Activated T-cell treated with anti-CD3 and anti-CD28 coated beads, Interleukin-2, amount 50 U/mL, for 4 hours (primary cell): ENCODE results near the gene SECISBP2L. TPM values are rescaled to one million over a fixed set of nuclear protein-coding genes. Genes with fewer than 3 reads are reported as not detected.
A peak's percentile ranks its signal among the peaks of the same experiment; 100 is the strongest.
"Not testable (repeated sequence)": the region's sequence is repeated elsewhere in the genome, so short reads cannot be mapped to it uniquely, and the experiment has no call there.

Experiments used
- ATAC-seq, 2 donors: fragments of 200-7000 bp; cut with Tn5 transposase; one replicate each; pipeline ENCODE4 v1.10.0; 2021
- DNase-seq: peaks from one replicate; pipeline ENCODE4 v3.0.0-alpha.2; 2020
- H3K27me3 Mint-ChIP-seq: one replicate; pipeline ENCODE4 v1.8.0; 2021; ENCODE audit warnings: low read depth, mixed read lengths
- H3K36me3 Mint-ChIP-seq: one replicate; pipeline ENCODE4 v1.8.0; 2022; ENCODE audit warnings: mixed read lengths; ENCODE audit not compliant: insufficient read depth
- H3K4me1 Mint-ChIP-seq: one replicate; pipeline ENCODE4 v1.8.0; 2021; ENCODE audit warnings: low read depth, mixed read lengths
- H3K4me3 Mint-ChIP-seq: one replicate; pipeline ENCODE4 v1.8.0; 2021; ENCODE audit warnings: mild to moderate bottlenecking, moderate library complexity, mixed read lengths
- H3K9me3 Mint-ChIP-seq: one replicate; pipeline ENCODE4 v1.8.0; 2021; ENCODE audit warnings: mixed read lengths
- total RNA-seq, 3 donors: library from RNA; stranded (reverse); gene quantifications; one replicate each; pipeline ENCODE4 v1.2.1, GENCODE V29; 2021

SECISBP2L gene, protein sequence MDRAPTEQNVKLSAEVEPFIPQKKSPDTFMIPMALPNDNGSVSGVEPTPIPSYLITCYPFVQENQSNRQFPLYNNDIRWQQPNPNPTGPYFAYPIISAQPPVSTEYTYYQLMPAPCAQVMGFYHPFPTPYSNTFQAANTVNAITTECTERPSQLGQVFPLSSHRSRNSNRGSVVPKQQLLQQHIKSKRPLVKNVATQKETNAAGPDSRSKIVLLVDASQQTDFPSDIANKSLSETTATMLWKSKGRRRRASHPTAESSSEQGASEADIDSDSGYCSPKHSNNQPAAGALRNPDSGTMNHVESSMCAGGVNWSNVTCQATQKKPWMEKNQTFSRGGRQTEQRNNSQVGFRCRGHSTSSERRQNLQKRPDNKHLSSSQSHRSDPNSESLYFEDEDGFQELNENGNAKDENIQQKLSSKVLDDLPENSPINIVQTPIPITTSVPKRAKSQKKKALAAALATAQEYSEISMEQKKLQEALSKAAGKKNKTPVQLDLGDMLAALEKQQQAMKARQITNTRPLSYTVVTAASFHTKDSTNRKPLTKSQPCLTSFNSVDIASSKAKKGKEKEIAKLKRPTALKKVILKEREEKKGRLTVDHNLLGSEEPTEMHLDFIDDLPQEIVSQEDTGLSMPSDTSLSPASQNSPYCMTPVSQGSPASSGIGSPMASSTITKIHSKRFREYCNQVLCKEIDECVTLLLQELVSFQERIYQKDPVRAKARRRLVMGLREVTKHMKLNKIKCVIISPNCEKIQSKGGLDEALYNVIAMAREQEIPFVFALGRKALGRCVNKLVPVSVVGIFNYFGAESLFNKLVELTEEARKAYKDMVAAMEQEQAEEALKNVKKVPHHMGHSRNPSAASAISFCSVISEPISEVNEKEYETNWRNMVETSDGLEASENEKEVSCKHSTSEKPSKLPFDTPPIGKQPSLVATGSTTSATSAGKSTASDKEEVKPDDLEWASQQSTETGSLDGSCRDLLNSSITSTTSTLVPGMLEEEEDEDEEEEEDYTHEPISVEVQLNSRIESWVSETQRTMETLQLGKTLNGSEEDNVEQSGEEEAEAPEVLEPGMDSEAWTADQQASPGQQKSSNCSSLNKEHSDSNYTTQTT
- 10 to 100 TPM; 14.9 to 21.6 (median 18.8) TPM for total RNA-seq

GRCh38 chr15:49046220-49047102 lies at the start of gene SECISBP2L:
Gene SECISBP2L (minus strand): TSS chr15:49046446. CDS start chr15:49046299, 147 bp downstream.
- ATAC-seq (peak; percentile 92 to 93), DNase-seq (peak; percentile 80)
- Mint-ChIP-seq H3K36me3 (no peaks in the 10 kb centered on the region), H3K4me3 (peak within 1 kb of the TSS; percentile 93), H3K9me3 (no peaks in the 10 kb centered on the region), H3K4me1 (peaks cover 30% of the 10 kb centered on the region), H3K27me3 (no peaks in the 10 kb centered on the region)

DNA sequence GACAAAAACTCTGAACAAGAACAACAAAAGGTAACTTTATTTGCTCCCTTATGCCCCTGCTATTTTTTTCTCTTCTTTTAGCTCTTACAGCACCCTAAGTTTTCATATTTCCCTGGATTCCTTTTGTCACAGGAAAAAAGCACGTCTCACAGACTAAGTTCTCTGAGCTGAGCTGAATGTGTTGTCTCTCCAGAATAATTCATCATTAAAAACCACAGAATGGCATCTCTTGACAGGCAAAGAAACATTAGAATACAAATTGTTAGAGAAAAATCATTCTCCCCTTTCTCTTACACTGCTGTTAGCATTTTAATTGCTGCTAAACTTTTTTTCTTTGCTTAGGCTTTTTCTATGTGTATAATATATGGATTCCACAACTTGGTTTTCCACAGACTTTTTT lies 48.7 kb upstream of the SECISBP2L start:
- H3K36me3 Mint-ChIP-seq: peaks cover 5% of the 10 kb centered on the region
- H3K27me3 Mint-ChIP-seq: no peaks in the 10 kb centered on the region
- H3K4me3 Mint-ChIP-seq: no peak overlapping the region
- ATAC-seq (no peak), DNase-seq (no peak)
- no peaks in the 10 kb centered on the region for H3K9me3 Mint-ChIP-seq
- no peaks in the 10 kb centered on the region for H3K4me1 Mint-ChIP-seq

DNA sequence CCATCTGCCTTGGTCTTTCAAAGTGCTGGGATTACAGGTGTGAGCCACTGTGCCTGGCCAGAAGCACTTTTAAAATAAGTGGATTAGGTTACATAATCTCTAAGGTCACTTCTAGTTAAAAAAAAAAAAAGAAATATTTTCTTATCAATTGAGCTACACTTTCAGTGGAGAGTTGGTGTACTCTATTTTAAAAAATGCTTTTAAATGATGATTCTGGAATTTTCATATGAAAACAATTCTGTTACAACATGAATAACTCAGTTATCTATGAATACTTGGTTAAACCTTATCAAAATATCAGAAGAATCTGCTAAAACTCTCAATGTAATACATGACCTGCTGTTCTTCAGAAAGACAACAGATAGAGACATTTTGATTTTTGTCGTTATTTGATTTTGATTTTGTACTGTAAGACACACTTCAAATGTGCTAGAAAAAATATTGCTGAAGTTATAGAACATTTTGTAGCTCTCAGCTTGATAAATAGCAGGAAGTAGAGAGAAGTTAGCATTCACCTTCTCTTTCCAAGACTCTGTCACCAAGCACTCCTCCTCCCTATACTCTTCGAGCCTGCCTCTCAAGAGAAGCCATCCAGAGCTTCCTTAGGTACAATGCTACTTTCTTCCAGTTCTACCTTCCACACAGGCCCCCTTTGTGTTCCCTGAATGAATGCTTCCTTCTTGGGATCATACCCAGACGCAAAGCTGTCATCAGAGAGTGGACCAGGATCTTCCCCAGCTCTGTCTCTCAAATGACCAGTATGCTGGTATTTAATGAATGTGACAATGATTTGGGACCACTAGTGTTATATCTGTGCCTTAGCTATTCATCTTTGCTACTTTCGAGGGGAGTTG lies 47.2 kb upstream of the SECISBP2L start:
- no peak overlapping the region for H3K4me3 Mint-ChIP-seq
- no peak for DNase-seq
- H3K4me1 Mint-ChIP-seq: no peaks in the 10 kb centered on the region
- H3K9me3 Mint-ChIP-seq: no peaks in the 10 kb centered on the region
- ATAC-seq: no peak
- peaks cover 3% of the 10 kb centered on the region for H3K36me3 Mint-ChIP-seq
- no peaks in the 10 kb centered on the region for H3K27me3 Mint-ChIP-seq

- Mint-ChIP-seq H3K36me3 (no peaks in the 10 kb centered on the region), H3K9me3 (no peaks in the 10 kb centered on the region)
- no peak for DNase-seq
These were observed 42.8 kb upstream of the SECISBP2L start for GRCh38 chr15:49088996-49089395.

DNA sequence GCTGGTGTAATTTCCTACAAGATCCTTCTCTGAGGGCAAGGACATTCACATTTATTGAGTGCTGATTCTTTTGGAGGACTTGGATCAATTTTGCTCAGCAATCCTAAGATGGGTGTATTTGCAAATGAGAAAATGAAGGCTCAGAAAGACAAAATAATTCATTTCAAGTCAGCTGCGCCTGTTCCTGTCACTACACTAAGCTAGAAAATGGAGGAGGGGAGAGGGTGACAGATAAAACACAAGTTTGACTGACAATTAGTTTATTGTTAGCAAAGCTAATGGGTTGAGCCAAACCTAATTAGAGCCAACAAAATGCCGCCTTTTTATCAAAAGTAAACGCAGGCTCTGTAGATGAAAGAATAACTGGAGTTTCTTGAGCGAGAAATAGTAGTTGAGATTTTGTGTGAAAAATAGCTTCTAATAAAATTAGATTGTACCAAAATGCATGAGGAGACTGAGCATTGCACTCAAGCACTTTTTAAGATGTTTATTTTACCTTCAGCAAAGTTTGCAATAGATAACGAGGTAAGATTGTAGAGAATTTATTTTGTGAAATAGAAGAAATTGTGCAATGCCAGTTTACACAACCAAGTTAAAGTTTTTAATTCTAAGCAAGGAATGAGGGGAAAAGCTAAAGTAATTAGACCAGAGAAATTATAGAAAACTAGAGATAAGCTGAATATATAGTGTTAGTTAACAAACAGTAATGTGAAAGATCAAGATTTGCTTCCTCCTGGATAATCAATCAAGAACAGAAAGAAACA lies 39.6 kb upstream of the SECISBP2L start:
- Mint-ChIP-seq H3K36me3 (no peaks in the 10 kb centered on the region), H3K9me3 (no peaks in the 10 kb centered on the region), H3K4me1 (no peaks in the 10 kb centered on the region), H3K4me3 (no peak overlapping the region), H3K27me3 (peaks cover 3% of the 10 kb centered on the region)
- DNase-seq (no peak), ATAC-seq (no peak)

More at GRCh38 chr15:49088996-49089395, 42.8 kb upstream of the SECISBP2L start:
- H3K27me3 Mint-ChIP-seq: no peaks in the 10 kb centered on the region
- ATAC-seq: no peak
- H3K4me3 Mint-ChIP-seq: no peak overlapping the region
- H3K4me1 Mint-ChIP-seq: no peaks in the 10 kb centered on the region

DNA sequence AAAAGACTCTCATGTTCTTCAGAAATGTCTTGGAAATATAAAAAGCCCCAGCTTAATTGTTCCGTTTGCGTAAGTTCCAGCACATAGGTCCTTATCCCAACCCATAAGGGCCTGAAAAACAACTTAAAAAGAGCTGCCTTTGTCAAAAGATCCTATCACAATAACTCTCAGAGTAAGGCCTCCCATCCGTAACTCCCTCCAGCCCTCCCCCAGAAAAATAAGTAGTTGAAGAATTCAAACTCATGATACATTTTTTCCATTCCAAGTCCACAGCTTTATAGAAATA lies 38.0 kb upstream of the SECISBP2L start:
- ATAC-seq (no peak), DNase-seq (no peak)
- Mint-ChIP-seq H3K4me1 (no peaks in the 10 kb centered on the region), H3K4me3 (no peak overlapping the region), H3K9me3 (no peaks in the 10 kb centered on the region), H3K27me3 (peaks cover 3% of the 10 kb centered on the region), H3K36me3 (no peaks in the 10 kb centered on the region)

DNA sequence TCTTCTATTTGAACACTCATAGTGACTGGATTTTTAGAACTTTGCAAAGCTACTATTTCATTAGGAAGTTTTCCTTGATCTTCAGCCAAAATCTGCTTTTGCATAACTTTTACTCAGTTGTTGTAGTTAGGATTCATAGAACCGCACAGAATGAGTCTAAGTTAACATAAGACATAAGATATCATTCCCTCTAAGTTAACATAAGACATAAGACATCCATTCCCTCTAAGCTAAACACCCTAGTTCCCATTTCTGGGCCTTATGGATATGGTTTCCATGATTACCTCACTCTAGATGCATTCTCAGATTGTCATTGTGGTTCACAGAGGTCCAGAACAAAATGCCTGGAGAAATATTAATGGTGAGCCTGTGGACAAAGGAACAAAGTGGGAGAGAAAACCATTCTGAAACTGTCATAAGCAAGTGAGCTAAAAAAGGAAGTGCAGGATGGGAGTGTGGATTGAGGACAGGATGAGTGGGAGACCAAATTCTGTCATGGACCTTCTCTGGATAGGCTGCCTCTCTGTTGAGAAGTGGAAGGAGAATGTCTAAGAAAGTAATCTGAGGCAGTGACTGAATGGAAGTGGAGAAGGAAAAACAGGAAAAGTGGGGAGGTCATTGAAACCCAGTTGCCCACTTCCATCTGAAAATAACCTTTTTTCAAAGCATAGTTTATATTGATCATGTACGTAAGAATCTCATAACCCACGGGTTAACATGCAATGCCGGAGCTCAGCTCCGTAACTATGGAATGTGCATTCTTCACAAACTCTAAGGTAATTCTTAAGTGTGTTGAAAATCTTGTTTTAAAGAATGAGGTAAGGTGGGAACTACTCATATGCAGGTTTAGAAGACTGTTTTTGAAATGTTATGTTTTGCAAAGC lies 37.4 kb upstream of the SECISBP2L start:
- no peaks in the 10 kb centered on the region for H3K36me3 Mint-ChIP-seq
- DNase-seq (no peak), ATAC-seq (no peak)
- no peak overlapping the region for H3K4me3 Mint-ChIP-seq
- H3K27me3 Mint-ChIP-seq: peaks cover 3% of the 10 kb centered on the region
- H3K9me3 Mint-ChIP-seq: no peaks in the 10 kb centered on the region
- no peaks in the 10 kb centered on the region for H3K4me1 Mint-ChIP-seq

GRCh38 chr15:49082960-49083359 lies 36.7 kb upstream of the SECISBP2L start:
- H3K4me3 Mint-ChIP-seq: no peak overlapping the region
- no peaks in the 10 kb centered on the region for H3K4me1 Mint-ChIP-seq
- H3K36me3 Mint-ChIP-seq: no peaks in the 10 kb centered on the region
- DNase-seq: no peak
- no peak for ATAC-seq
- H3K27me3 Mint-ChIP-seq: peaks cover 3% of the 10 kb centered on the region
- H3K9me3 Mint-ChIP-seq: no peaks in the 10 kb centered on the region

- no peaks in the 10 kb centered on the region for H3K4me1 Mint-ChIP-seq
- ATAC-seq (no peak), DNase-seq (no peak)
- no peaks in the 10 kb centered on the region for H3K36me3 Mint-ChIP-seq
- no peak overlapping the region for H3K4me3 Mint-ChIP-seq
- no peaks in the 10 kb centered on the region for H3K9me3 Mint-ChIP-seq
- peaks cover 3% of the 10 kb centered on the region for H3K27me3 Mint-ChIP-seq
These were observed 33.2 kb upstream of the SECISBP2L start for GRCh38 chr15:49079340-49080039.

DNA sequence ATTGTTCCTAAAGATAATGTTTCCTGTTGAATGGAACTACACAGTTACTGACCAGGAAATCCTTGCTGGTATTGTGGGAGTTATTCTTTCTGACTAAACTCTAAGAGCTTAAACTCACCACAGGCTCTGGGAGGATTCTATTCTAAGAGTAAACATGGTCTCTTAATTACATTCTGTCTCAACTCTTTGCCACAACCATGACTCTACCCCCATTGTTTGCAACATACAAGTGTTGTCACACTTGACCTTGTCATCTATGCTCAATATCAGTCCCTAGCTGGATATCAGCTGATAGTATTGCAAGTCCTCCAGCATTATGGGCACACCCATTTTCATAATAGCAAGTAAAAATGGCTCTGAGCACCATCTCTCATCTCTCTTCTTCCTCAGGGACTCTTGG lies 29.6 kb upstream of the SECISBP2L start:
- ATAC-seq: no peak
- Mint-ChIP-seq H3K4me1 (no peaks in the 10 kb centered on the region), H3K4me3 (no peak overlapping the region), H3K27me3 (peaks cover 15% of the 10 kb centered on the region), H3K36me3 (no peaks in the 10 kb centered on the region), H3K9me3 (no peaks in the 10 kb centered on the region)
- DNase-seq: no peak

DNA sequence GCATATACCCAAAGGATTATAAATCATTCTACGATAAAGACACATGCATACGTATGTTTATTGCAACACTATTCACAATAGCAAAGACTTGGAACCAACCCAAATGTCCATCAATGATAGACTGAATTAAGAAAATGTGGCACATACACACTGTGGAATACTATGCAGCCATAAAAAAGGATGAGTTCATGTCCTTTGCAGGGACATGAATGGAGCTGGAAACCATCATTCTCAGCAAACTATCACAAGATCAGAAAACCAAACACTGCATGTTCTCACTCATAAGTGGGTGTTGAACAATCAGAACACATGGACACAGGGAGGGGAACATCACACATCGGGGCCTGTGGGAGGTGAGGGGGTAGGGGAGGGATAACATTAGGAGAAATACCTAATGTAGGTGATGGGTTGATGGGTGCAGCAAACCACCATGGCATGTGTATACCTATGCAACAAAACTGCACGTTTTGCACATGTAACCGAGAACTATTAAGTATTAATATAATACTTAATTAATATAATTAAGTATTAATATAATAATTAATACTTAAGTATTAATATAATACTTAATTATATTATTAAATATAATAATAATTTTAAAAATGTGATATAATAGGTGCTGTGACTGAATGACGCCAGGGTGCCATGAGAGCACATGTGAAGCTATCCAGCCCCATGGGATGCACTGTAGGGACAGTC lies 28.5 kb upstream of the SECISBP2L start:
- H3K9me3 Mint-ChIP-seq, H3K4me3 Mint-ChIP-seq, DNase-seq, ATAC-seq, H3K36me3 Mint-ChIP-seq, H3K4me1 Mint-ChIP-seq: not testable (repeated sequence)
- peaks cover 24% of the 10 kb centered on the region for H3K27me3 Mint-ChIP-seq
